Lung (tissue), 12 donors: ENCODE measurements around the gene FRMD4A. TPM values are rescaled to one million over a fixed set of nuclear protein-coding genes. Genes with fewer than 3 reads are reported as not detected.
A peak's percentile ranks its signal among the peaks of the same experiment; 100 is the strongest.

Experiments used
- ATAC-seq: fragments of 200-7000 bp; cut with Tn5 transposase; one replicate; pipeline ENCODE4 v1.9.1; 2020; ENCODE audit warnings: moderate number of reproducible peaks; ENCODE audit not compliant: insufficient read depth, low FRiP score
- DNase-seq, 3 donors: peaks; one replicate each; pipeline ENCODE4 v3.0.0-alpha.2; 2013 to 2017
- H3K27ac ChIP-seq, 2 donors: one replicate each; pipeline ENCODE4 v1.5.1; 2013; ENCODE audit warnings: mild to moderate bottlenecking in 2 of 2, moderate library complexity in 2 of 2, control low read depth in 1 of 2, inconsistent platforms in 1 of 2, low read depth in 1 of 2, low read length in 1 of 2
- H3K27me3 ChIP-seq, 3 donors: one replicate each; pipeline ENCODE4 v1.5.1; 2013; ENCODE audit warnings: low read length in 2 of 3; ENCODE audit not compliant: control insufficient read depth in 3 of 3, insufficient read depth in 3 of 3
- H3K36me3 ChIP-seq, 4 donors: one replicate each; pipeline ENCODE4 v1.5.1; 2013; ENCODE audit warnings: low read length in 4 of 4, mild to moderate bottlenecking in 1 of 4, moderate library complexity in 1 of 4; ENCODE audit not compliant: control insufficient read depth in 4 of 4, insufficient read depth in 4 of 4
- H3K4me1 ChIP-seq, 5 donors: one replicate each; pipeline ENCODE4 v1.5.1; 2013; ENCODE audit warnings: low read length in 5 of 5, mild to moderate bottlenecking in 2 of 5, moderate library complexity in 1 of 5; ENCODE audit not compliant: control insufficient read depth in 5 of 5, insufficient read depth in 5 of 5
- H3K4me3 ChIP-seq: one replicate; pipeline ENCODE4 v1.5.1; 2013; ENCODE audit warnings: mild to moderate bottlenecking, control low read depth, moderate library complexity
- H3K9ac ChIP-seq, 2 donors: one replicate each; pipeline ENCODE4 v1.5.1; 2013; ENCODE audit warnings: low read length in 2 of 2, control low read depth in 1 of 2; ENCODE audit not compliant: insufficient read depth in 1 of 2
- H3K9me3 ChIP-seq, 4 donors: one replicate each; pipeline ENCODE4 v1.5.1; 2013; ENCODE audit warnings: low read length in 3 of 4, mild to moderate bottlenecking in 1 of 4, moderate library complexity in 1 of 4; ENCODE audit not compliant: control insufficient read depth in 4 of 4, insufficient read depth in 3 of 4
- WGBS, 2 donors: extraction: QIAGEN DNeasy Blood & Tissue Kit; methylation state at CpG; one replicate each; pipeline ENCODE4 v1.1.7; 2013; 5-methylcytosine and 5-hydroxymethylcytosine counted together
- polyA plus RNA-seq, 2 donors: library from polyadenylated mRNA; stranded (reverse); fragments of 200-250 nt; gene quantifications; one replicate each; pipeline ENCODE4 v1.2.1, GENCODE V29; 2013
- total RNA-seq, 2 donors: library from RNA; depleted of rRNA in 1 of 2; stranded (reverse); fragments of >200 nt in 1 of 2; gene quantifications; one replicate each; pipeline ENCODE4 v1.2.1, GENCODE V29; 2014 to 2021
- TF ChIP-seq, protein P1 (sequence below): IDR thresholded peaks from 2 replicates; pipeline ENCODE4 v1.5.1; 2012; ENCODE audit warnings: mild to moderate bottlenecking; ENCODE audit errors: control extremely low read depth, extremely low read depth
- donor health status: control.
- donor health status: control.
- donor health status: Bipolar disorder and iron deficiency.
- donor health status: healthy.
- donor health status: DM: yes; HTN: yes; CAD: no.

Gene FRMD4A
- total and polyA plus RNA-seq, 4 donors: 12.0 to 64.5 (median 29.3) TPM

DNA sequence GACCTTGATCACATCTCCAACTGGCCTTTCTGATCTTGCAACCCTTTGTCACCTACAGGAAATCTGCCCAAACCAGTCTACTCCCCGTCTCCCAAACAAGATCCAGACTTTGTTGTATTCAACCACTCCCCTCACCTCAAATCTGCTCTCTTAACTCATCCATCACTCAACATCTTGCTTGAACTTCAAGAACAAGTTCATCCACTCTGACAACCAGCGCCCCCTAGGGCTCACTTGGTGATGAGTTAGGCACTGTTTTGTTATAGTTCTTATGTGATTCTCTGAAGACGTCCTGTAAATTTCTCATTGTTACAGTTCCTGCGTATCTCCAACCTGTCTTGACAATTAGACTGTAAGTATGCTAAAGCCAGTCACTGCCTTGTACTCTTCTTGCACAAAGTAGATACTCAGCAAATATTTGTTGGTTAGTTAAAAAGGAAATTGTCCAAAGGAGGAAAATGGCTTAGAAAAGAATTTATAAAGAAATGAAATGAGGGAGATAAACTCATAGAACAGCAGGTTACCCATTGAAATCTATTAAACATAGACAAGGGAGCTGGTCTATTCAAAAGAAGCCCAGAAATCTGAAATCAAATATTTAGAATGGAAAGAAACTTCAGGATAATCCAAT, 5.3 kb downstream of the FRMD4A start:
- 27 to 55% methylated on average over 4 of the region's 4 CpGs for WGBS, 2 donors
- peaks cover 0 to 3% (median 0%) of the 10 kb centered on the region in 4 donors for H3K9me3 ChIP-seq
- no peaks in the 10 kb centered on the region for H3K36me3 ChIP-seq
- no peak overlapping the region for H3K9ac ChIP-seq
- no peak for ATAC-seq
- H3K27ac ChIP-seq: no peak overlapping the region
- H3K27me3 ChIP-seq: peaks cover 2 to 11% (median 5%) of the 10 kb centered on the region in 3 donors
- H3K4me3 ChIP-seq: no peak overlapping the region
- TF ChIP-seq, protein P1, sequence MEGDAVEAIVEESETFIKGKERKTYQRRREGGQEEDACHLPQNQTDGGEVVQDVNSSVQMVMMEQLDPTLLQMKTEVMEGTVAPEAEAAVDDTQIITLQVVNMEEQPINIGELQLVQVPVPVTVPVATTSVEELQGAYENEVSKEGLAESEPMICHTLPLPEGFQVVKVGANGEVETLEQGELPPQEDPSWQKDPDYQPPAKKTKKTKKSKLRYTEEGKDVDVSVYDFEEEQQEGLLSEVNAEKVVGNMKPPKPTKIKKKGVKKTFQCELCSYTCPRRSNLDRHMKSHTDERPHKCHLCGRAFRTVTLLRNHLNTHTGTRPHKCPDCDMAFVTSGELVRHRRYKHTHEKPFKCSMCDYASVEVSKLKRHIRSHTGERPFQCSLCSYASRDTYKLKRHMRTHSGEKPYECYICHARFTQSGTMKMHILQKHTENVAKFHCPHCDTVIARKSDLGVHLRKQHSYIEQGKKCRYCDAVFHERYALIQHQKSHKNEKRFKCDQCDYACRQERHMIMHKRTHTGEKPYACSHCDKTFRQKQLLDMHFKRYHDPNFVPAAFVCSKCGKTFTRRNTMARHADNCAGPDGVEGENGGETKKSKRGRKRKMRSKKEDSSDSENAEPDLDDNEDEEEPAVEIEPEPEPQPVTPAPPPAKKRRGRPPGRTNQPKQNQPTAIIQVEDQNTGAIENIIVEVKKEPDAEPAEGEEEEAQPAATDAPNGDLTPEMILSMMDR: peak; percentile 4
- DNase-seq: no peak
- H3K4me1 ChIP-seq: peaks cover 0 to 12% (median 4%) of the 10 kb centered on the region in 5 donors

DNA sequence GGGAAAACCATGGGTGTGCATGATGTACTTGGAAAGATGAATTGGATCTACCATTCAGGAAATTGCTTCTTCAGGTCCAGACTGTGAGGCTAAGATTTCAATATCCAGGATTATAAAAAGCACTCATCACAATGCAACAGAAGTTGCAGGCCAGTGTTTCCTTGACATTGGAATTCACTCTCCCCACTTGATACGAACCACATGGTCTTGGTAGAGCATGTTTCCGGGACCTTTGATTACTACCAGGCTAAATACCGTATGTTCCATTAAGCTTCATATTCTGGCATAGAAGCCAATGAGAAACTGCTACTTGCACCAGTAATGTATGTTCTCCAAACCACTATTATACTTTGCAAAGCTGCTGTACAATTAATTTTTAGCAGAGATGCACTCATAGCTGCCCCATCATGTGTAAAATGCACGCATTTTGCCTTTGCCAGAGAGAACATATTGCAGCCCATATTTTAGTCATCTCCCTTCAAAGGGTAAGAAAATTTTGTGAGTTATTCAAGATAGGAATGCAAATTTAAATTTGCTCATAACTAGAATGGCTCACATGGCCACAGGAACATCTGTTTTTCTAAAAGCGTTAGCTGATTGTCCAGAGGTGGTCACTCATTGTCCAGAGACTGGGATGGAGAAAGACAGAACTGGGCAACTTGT, 8.1 kb downstream of the FRMD4A start:
- ATAC-seq (no peak), DNase-seq (peak; percentile 31 to 69 (median 66))
- H3K36me3 ChIP-seq: no peaks in the 10 kb centered on the region
- 64 to 81% methylated on average over 5 of the region's 5 CpGs for WGBS, 2 donors
- no peak overlapping the region for H3K9ac ChIP-seq
- TF ChIP-seq, protein P1: no peak
- peaks cover 0 to 2% (median 0%) of the 10 kb centered on the region in 3 donors for H3K27me3 ChIP-seq
- H3K9me3 ChIP-seq: no peaks in the 10 kb centered on the region
- H3K4me3 ChIP-seq: no peak overlapping the region
- H3K4me1 ChIP-seq: peaks cover 0 to 9% (median 4%) of the 10 kb centered on the region in 5 donors
- no peak overlapping the region for H3K27ac ChIP-seq

DNA sequence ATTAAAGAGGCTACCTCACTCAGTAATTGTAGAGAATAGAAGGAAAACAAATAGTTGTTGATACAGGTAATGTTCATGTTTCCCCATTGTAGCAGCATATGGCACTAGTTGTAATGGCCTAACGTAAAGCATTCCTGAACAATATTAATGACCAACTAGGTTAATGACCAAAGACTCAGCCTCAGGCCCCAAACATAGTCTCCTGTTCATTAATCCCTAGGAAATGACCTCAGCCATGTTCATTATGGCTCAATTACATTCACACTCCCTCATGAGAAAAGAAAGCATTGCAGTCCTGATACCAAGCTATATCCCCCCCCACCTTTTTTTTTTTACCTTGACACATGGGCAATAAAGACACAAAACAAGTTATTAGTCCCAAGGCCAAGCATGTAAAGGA, 12.7 kb downstream of the FRMD4A start:
- ATAC-seq: no peak
- H3K27ac ChIP-seq: no peak overlapping the region
- H3K27me3 ChIP-seq: no peaks in the 10 kb centered on the region
- no peak overlapping the region for H3K9ac ChIP-seq
- H3K36me3 ChIP-seq: no peaks in the 10 kb centered on the region
- TF ChIP-seq, protein P1: no peak
- H3K4me1 ChIP-seq: peaks cover 0 to 9% (median 0%) of the 10 kb centered on the region in 5 donors
- no peak overlapping the region for H3K4me3 ChIP-seq
- DNase-seq: no peak
- 82 to 90% methylated on average over 1 of the region's 1 CpG for WGBS, 2 donors
- peaks cover 0 to 3% (median 0%) of the 10 kb centered on the region in 4 donors for H3K9me3 ChIP-seq
